ENCODE results near the gene C2orf72.

DNA sequence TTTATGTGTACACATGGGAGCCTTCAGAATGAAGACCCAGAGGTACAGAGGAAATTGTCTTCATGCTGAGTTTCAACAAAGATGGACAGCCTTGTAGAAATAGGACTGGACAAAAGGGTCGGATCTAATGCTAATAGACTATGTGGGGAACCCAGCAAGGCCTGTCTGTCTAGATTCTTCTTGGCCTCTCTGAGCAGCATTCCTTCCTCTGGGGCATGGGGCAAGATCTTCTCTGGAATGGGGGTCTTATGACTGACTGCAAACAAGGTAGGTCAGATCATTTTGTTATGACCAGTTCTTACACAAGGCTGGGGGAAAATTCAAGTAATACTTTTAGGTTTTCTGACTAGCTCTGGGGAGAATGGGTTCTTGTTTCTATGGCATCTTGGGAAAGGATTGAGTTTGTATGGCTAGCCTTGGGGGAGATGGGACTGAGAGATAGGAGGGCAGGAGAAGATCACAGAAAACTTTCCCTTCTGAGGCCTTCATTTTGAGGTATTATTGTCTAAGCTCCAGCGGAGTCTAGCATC is 27.1 kb upstream of the C2orf72 start:
- TF ChIP-seq, protein P1, sequence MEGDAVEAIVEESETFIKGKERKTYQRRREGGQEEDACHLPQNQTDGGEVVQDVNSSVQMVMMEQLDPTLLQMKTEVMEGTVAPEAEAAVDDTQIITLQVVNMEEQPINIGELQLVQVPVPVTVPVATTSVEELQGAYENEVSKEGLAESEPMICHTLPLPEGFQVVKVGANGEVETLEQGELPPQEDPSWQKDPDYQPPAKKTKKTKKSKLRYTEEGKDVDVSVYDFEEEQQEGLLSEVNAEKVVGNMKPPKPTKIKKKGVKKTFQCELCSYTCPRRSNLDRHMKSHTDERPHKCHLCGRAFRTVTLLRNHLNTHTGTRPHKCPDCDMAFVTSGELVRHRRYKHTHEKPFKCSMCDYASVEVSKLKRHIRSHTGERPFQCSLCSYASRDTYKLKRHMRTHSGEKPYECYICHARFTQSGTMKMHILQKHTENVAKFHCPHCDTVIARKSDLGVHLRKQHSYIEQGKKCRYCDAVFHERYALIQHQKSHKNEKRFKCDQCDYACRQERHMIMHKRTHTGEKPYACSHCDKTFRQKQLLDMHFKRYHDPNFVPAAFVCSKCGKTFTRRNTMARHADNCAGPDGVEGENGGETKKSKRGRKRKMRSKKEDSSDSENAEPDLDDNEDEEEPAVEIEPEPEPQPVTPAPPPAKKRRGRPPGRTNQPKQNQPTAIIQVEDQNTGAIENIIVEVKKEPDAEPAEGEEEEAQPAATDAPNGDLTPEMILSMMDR (IDR thresholded peaks at IDR 0.05) = no peak
- TF ChIP-seq EP300 (IDR thresholded peaks at IDR 0.05) = no peak

All from sigmoid colon (tissue), 4 donors.